GM18517 (cell line): ENCODE measurements around the gene CCP110.

Experiments used
- ATAC-seq: cut with Tn5 transposase; IDR thresholded peaks from one replicate; pipeline ENCODE4 v1.9.1; 2021; ENCODE audit warnings: mild to moderate bottlenecking, moderate library complexity; ENCODE audit not compliant: unreplicated experiment

Gene CCP110

GRCh38 chr16:19598805-19599510 is 75.2 kb downstream of the CCP110 start:
- no peak for ATAC-seq

GRCh38 chr16:19599968-19600716 is 76.4 kb downstream of the CCP110 start:
- no peak for ATAC-seq

DNA sequence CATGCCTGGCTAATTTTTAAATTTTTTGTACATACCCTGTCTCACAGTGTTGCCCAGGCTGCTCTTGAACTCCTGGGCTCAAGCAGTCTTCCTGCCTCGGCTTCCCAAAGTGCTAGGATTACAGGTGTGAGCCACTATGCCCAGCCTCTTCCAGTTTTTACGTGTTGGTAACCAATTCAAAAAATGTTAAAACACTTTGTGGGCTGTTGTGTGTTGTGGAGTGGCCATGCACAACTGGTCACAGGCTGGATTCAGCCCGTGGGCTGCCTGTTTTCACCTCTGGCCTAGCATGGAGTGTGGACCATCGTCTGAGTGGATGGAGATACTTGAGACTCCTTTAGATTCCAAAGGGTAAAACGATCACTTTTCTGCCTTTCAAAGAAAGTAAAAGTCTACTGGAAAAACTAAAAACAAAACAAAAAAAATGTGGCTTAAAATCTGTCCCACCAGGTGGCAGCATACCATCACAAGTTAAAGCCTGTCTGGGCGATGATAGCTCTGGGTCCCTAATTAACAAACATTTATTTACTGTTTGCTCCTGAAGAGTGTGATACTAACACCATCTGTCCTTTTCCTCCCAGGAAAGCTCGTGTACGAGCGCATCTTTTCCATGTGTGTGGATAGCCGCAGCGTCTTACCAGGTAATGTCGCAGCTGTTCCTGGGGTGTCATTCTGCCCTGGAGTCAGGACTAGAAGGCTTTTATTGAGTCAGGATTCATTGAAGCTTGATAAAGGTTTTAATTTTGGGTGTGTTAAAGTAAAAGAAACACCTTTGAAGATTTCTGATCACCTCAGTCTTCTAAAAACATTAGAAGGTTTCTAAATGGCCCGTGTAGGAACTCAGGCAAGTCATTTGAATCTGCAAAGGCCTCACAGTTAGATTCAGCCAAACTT is 77.6 kb downstream of the CCP110 start:
- ATAC-seq: no peak
